Endothelial cell of umbilical vein (primary cell): ENCODE data around the gene ATAD2B. TPM values are rescaled to one million over a fixed set of nuclear protein-coding genes. Genes with fewer than 3 reads are reported as not detected.

ENCODE experiments used
- BruUV-seq: library from RNA; stranded (reverse); fragments of 400-500 nt; replicated peaks from 2 replicates; lab custom pipeline; 2021; lab: Mats Ljungman, UMichigan
- CTCF ChIA-PET: fragments of 300-600, 350-600 bp; sonication (Branson Sonifier 250); formaldehyde crosslinking; loops from one replicate; lab custom pipeline; 2021; ENCODE audit warnings: antibody characterized with exemption, inconsistent platforms; lab: Charles Lee
- POLR2A ChIA-PET: fragments of 300-600, 350-600 bp; sonication (Branson Sonifier 250); formaldehyde crosslinking; loops from one replicate; lab custom pipeline; 2021; ENCODE audit warnings: antibody characterized with exemption, inconsistent platforms; lab: Charles Lee
- DNase-seq: peaks from one replicate; pipeline ENCODE4 v3.0.0-alpha.2; 2011; ENCODE audit warnings: low read depth, low spot score
- FAIRE-seq: peaks from 2 replicates; lab custom pipeline; 2011; peaks lifted over from hg19 to GRCh38; lab: Jason Lieb, UNC
- H2AFZ ChIP-seq: 2 replicates; pipeline ENCODE4 v1.6.0; 2012; ENCODE audit warnings: low read depth, low read length, control low read depth, inconsistent platforms
- H3K27ac ChIP-seq: 2 replicates; pipeline ENCODE4 v1.5.1; 2011; ENCODE audit warnings: low read depth, mild to moderate bottlenecking, control low read depth, low read length, moderate library complexity; ENCODE audit not compliant: insufficient read depth
- H3K27me3 ChIP-seq, 2 experiments: 2 replicates each; pipeline versions ENCODE4 v1.6.0 to v1.6.1; 2011; ENCODE audit warnings: low read length in 2 of 2, mixed read lengths in 1 of 2; ENCODE audit not compliant: control insufficient read depth in 2 of 2, insufficient read depth in 2 of 2
- H3K36me3 ChIP-seq, 2 experiments: 2 replicates in 1 of 2; 3 replicates in 1 of 2; pipeline ENCODE4 v1.5.1; 2011; ENCODE audit warnings: low read length in 2 of 2, mild to moderate bottlenecking in 1 of 2, moderate library complexity in 1 of 2; ENCODE audit not compliant: control insufficient read depth in 2 of 2, insufficient read depth in 2 of 2; ENCODE audit errors: extremely low read depth in 1 of 2
- H3K4me1 ChIP-seq: 3 replicates; pipeline ENCODE4 v1.5.1; 2011; ENCODE audit warnings: mild to moderate bottlenecking, low read length; ENCODE audit not compliant: control insufficient read depth, insufficient read depth; ENCODE audit errors: extremely low read depth
- H3K4me2 ChIP-seq: 2 replicates; pipeline ENCODE4 v1.6.1; 2011; ENCODE audit warnings: low read length, control low read depth, mixed read lengths; ENCODE audit not compliant: insufficient read depth
- H3K4me3 ChIP-seq, 3 experiments: fragments of 200-600 bp in 1 of 3; sonication (generic), shearing (Covaris generic) in 1 of 3; replicated peaks in 1 of 3; 2 replicates each; pipeline ENCODE4 v1.5.1; 2011 to 2016; ENCODE audit warnings: control low read depth in 3 of 3, low read length in 3 of 3, mild to moderate bottlenecking in 2 of 3, inconsistent platforms in 1 of 3, low read depth in 1 of 3, moderate library complexity in 1 of 3; ENCODE audit not compliant: insufficient read depth in 1 of 3
- H3K79me2 ChIP-seq: 2 replicates; pipeline ENCODE4 v1.6.0; 2012; ENCODE audit warnings: low read length, inconsistent platforms; ENCODE audit not compliant: control insufficient read depth, insufficient read depth
- H3K9ac ChIP-seq: replicated peaks from 2 replicates; pipeline ENCODE3; 2011; ENCODE audit warnings: low read length, control low read depth; ENCODE audit not compliant: insufficient read depth; ENCODE audit errors: extremely low read depth
- H3K9me1 ChIP-seq: replicated peaks from 3 replicates; pipeline ENCODE4 v1.6.0; 2011; ENCODE audit warnings: mild to moderate bottlenecking, low read length; ENCODE audit not compliant: control insufficient read depth, insufficient read depth; ENCODE audit errors: extremely low read depth
- H3K9me3 ChIP-seq: replicated peaks from 2 replicates; pipeline ENCODE4 v1.5.1; 2012; ENCODE audit warnings: low read length, inconsistent platforms; ENCODE audit not compliant: control insufficient read depth, insufficient read depth
- H4K20me1 ChIP-seq: replicated peaks from 2 replicates; pipeline ENCODE3; 2011; ENCODE audit warnings: mild to moderate bottlenecking, low read length; ENCODE audit not compliant: control insufficient read depth, insufficient read depth; ENCODE audit errors: extremely low read depth
- EZH2 ChIP-seq: IDR thresholded peaks from 2 replicates; pipeline ENCODE4 v1.6.1; 2012; ENCODE audit warnings: borderline replicate concordance, low read depth, mild to moderate bottlenecking, moderate library complexity, low read length, inconsistent platforms; ENCODE audit not compliant: severe bottlenecking
- FOS ChIP-seq: IDR thresholded peaks from 2 replicates; pipeline ENCODE4 v1.6.1; 2011; ENCODE audit warnings: mild to moderate bottlenecking, low read length, moderate library complexity, borderline replicate concordance; ENCODE audit not compliant: insufficient read depth
- GATA2 ChIP-seq: IDR thresholded peaks from 2 replicates; pipeline ENCODE4 v1.7.0; 2011; ENCODE audit warnings: low read depth, mild to moderate bottlenecking, moderate library complexity, mixed read lengths, low read length; ENCODE audit not compliant: insufficient read length, insufficient read depth
- JUN ChIP-seq: IDR thresholded peaks from 2 replicates; pipeline ENCODE4 v1.6.1; 2011; ENCODE audit warnings: borderline replicate concordance, low read depth; ENCODE audit not compliant: insufficient read length, insufficient read depth
- MAX ChIP-seq: IDR thresholded peaks from 2 replicates; pipeline ENCODE4 v1.6.1; 2011; ENCODE audit not compliant: insufficient read depth, insufficient read length
- MYC ChIP-seq: IDR thresholded peaks from one replicate; pipeline ENCODE4 v1.6.1; 2011; ENCODE audit warnings: mild to moderate bottlenecking, low read depth, low read length
- POLR2A ChIP-seq: IDR thresholded peaks from 2 replicates; pipeline ENCODE4 v1.6.1; 2012; ENCODE audit warnings: low read depth, mild to moderate bottlenecking, control low read depth, low read length
- POLR2AphosphoS5 ChIP-seq: IDR thresholded peaks from 2 replicates; pipeline ENCODE4 v1.6.1; 2012; ENCODE audit warnings: low read depth, mild to moderate bottlenecking, control low read depth, low read length, moderate library complexity; ENCODE audit not compliant: insufficient read depth
- dilution Hi-C: fragments of 300-500 bp; cut with MboI; formaldehyde crosslinking; loops from one replicate; pipeline ENCODE4 v1.15.0; 2019; ENCODE audit warnings: low sequenced_read_pairs; ENCODE audit not compliant: extremely low pct_ligation_motif_present
- intact Hi-C: fragments of 100-400 bp; cut with micrococcal nuclease; formaldehyde crosslinking; loops from one replicate; pipeline ENCODE4 v1.10.0; 2022
- polyA plus RNA-seq, 4 experiments: library from polyadenylated mRNA; depleted of rRNA in 3 of 4; stranded (reverse) in 3 of 4; unstranded in 1 of 4; fragments of >200 nt; gene quantifications; 2 replicates each; pipeline versions ENCODE4 v1.2.1 to v1.2.3, GENCODE V29; 2011 to 2012; ENCODE audit warnings: missing spikeins in 1 of 4
- total RNA-seq: library from RNA; stranded (reverse); gene quantifications from 2 replicates; pipeline ENCODE4 v1.2.3, GENCODE V29; 2021
- TF ChIP-seq, protein P1 (sequence below), 2 donors: IDR thresholded peaks; 1 replicate in 1 of 2; 2 replicates in 1 of 2; pipeline ENCODE4 v1.5.1; 2011; ENCODE audit warnings: low read length in 2 of 2, mild to moderate bottlenecking in 2 of 2, moderate library complexity in 2 of 2, control low read depth in 1 of 2, inconsistent platforms in 1 of 2, low read depth in 1 of 2; ENCODE audit not compliant: insufficient read depth in 1 of 2; ENCODE audit errors: extremely low read depth in 1 of 2

ATAD2B gene
- total and polyA plus RNA-seq, 2 donors (not counting 3 experiments of a cell fraction or from before 2014, with no cell fraction given) = 2.5 to 19.1 TPM

GRCh38 chr2:23926290-23926749, 603 bp downstream of the ATAD2B start:
- peak overlapping the region; percentile 91 for H2AFZ ChIP-seq
- peak overlapping the region; percentile 95 for H3K4me2 ChIP-seq
- peak overlapping the region; percentile 73 to 79 (median 78) for H3K4me3 ChIP-seq
- no peaks in the 10 kb centered on the region for H3K9me1 ChIP-seq
- TF ChIP-seq GATA2 (no peak), MAX (no peak), POLR2A (no peak), EZH2 (no peak), MYC (no peak), POLR2AphosphoS5 (no peak), FOS (no peak), JUN (no peak)
- TF ChIP-seq, protein P1, sequence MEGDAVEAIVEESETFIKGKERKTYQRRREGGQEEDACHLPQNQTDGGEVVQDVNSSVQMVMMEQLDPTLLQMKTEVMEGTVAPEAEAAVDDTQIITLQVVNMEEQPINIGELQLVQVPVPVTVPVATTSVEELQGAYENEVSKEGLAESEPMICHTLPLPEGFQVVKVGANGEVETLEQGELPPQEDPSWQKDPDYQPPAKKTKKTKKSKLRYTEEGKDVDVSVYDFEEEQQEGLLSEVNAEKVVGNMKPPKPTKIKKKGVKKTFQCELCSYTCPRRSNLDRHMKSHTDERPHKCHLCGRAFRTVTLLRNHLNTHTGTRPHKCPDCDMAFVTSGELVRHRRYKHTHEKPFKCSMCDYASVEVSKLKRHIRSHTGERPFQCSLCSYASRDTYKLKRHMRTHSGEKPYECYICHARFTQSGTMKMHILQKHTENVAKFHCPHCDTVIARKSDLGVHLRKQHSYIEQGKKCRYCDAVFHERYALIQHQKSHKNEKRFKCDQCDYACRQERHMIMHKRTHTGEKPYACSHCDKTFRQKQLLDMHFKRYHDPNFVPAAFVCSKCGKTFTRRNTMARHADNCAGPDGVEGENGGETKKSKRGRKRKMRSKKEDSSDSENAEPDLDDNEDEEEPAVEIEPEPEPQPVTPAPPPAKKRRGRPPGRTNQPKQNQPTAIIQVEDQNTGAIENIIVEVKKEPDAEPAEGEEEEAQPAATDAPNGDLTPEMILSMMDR (IDR thresholded peaks at IDR 0.05; ENCODE audit: extremely low read depth in 1 of 2, insufficient read depth in 1 of 2, low read depth in 1 of 2, low read length in 2 of 2) = no peak
- H3K27ac ChIP-seq = peak overlapping the region; percentile 82
- peaks cover 8% of the 10 kb centered on the region for H4K20me1 ChIP-seq
- H3K9ac ChIP-seq = peak overlapping the region; percentile 91
- H3K4me1 ChIP-seq = peaks cover 23% of the 10 kb centered on the region
- dilution Hi-C loops (no loop called here), intact Hi-C loops (loop anchor here (1.0 to 10.0 kb wide), 4 partner anchors 88 to 438 kb away; partner anchors contain the start of gene ITSN2)
- BruUV-seq = TSS peak; percentile 30
- H3K79me2 ChIP-seq = peaks cover 55% of the 10 kb centered on the region
- ChIA-PET CTCF (interaction anchor here (0.6 to 4.8 kb wide), 46 partner anchors 8 to 284 kb away, joined by 3 to 68 read pairs (median 5); partner anchors contain the start of genes SF3B6, TP53I3, UBXN2A and WDCP), POLR2A (interaction anchor here (0.9 to 2.1 kb wide), 5 partner anchors 14 to 157 kb away, joined by 3 to 15 read pairs (median 7); partner anchors contain the start of genes UBXN2A and WDCP)
- FAIRE-seq = no peak
- H3K36me3 ChIP-seq = no peaks in the 10 kb centered on the region
- DNase-seq = no peak
- H3K9me3 ChIP-seq = no peaks in the 10 kb centered on the region
- H3K27me3 ChIP-seq = no peaks in the 10 kb centered on the region
